Activated CD4-positive, CD25-positive, alpha-beta regulatory T cell treated with anti-CD3 and anti-CD28 coated beads, Interleukin-2, amount 50 U/mL, for 24 hours (primary cell): ENCODE results near the gene GDAP2.
A peak's percentile ranks its signal among the peaks of the same experiment; 100 is the strongest.
"Not testable (repeated sequence)": the region's sequence is repeated elsewhere in the genome, so short reads cannot be mapped to it uniquely, and the experiment has no call there.

ENCODE experiments used
- ATAC-seq, 2 donors: fragments of 150-1000 bp; cut with Tn5 transposase; one replicate each; pipeline ENCODE4 v1.10.0; 2021; ENCODE audit warnings: mild to moderate bottlenecking in 1 of 2, moderate library complexity in 1 of 2

GDAP2 gene, protein sequence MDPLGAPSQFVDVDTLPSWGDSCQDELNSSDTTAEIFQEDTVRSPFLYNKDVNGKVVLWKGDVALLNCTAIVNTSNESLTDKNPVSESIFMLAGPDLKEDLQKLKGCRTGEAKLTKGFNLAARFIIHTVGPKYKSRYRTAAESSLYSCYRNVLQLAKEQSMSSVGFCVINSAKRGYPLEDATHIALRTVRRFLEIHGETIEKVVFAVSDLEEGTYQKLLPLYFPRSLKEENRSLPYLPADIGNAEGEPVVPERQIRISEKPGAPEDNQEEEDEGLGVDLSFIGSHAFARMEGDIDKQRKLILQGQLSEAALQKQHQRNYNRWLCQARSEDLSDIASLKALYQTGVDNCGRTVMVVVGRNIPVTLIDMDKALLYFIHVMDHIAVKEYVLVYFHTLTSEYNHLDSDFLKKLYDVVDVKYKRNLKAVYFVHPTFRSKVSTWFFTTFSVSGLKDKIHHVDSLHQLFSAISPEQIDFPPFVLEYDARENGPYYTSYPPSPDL

DNA sequence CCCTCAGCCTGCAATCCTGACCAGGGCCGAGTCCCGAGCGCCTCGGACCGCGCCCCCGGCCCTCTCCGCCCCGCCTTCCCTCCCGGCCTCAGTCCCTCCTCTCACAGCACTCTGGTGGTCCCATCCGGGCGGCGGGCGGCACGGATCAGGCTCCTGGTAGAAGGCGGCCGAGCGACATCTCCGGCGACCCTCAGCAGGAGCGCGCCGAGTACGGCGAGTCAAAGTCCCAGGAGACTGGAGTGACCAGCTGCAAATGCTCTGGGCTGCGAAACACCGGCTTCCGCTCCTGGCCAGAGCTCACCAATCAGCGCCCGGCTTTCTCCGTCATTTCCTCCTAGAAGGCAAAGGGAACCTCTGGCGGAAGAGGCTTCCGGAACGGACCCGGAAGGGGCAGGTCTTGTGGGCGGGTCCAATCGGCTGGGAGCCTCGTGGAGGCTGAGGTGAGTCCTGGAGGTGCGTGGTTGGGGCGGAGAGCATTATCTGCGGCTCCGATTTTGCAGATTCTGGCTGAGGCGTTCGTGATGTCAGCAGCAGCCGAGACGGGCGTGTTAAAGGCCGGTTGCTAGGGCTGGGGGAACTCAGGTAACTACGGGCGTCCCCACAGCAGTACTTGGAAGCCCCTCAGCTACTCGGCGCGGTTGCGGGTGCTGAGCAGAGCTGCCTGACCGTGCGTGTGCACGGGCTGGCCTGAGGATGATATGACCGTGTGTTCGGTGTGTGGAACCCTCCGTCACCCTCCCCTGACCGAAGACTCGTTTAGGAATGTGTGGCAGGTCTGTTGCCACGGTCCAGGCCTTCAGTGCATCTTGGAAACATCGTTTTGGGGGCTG, at the start of gene GDAP2, which contains the start of gene WDR3:
GDAP2 (minus strand) TSS at position 279 of the 830 bp plus-strand sequence. CDS start 9,264 bp downstream, outside the sequence.
WDR3 (plus strand) TSS at position 397 of the 830 bp plus-strand sequence. CDS start 3,581 bp downstream, outside the sequence.
- ATAC-seq: peak; percentile 98

DNA sequence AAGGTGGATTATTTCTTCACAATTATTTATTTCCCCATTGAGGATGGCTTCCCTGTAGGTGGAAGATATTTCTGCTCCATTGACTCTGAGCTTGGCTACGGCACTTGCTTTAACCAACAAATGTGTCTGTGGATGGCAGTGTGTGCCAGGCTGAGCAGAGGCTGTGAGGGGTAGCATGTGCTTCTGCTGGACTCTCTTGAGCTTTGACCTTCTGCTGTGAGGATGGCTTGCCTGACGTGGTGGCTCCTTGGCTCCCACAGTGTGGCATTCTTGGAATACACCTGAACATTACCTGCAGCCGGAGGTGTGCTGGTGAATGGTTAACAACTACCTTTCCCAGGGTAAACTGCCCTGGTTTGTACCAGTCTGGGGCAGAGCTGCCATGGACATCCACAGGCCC, 47.0 kb upstream of the GDAP2 start:
- ATAC-seq: no peak

DNA sequence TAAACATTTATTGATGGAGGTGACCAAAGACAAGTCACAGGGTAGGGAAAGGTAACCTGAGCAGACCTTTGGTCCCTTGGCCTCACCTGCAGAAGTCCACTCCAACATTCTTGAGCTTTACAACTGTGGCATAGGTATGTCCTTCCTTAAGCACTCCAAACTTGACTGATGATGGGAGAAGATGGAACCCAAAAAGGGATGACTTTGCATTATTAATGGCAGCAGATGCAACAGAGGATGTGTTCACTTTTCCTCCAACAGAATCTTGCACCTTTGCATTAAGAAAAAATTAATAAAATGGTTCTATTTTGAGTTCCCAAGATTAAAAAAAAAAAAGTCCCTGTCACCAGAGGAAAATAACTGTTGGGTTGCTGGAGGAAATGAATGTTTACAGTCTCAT, 42.4 kb upstream of the GDAP2 start:
- no peak for ATAC-seq

DNA sequence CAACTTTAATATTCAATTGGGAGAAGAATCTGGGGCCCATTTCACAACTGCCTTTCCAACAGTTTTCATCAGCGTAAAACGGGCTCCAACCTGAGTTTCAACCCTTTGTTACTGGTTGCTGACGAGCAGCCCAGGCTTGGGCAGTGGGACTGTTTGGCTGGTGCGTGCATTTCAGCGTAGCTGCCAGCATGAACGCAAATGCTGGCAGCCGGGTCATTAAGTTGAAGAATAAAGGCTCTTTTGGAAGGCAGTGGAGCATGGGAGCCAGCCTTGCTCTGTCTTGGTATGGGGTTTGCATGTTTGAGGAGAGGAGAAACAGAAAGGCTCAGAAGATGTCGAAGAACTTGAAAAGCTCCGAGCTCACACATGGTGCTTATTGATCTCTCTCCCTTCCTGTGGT, 40.8 kb upstream of the GDAP2 start:
- no peak for ATAC-seq

DNA sequence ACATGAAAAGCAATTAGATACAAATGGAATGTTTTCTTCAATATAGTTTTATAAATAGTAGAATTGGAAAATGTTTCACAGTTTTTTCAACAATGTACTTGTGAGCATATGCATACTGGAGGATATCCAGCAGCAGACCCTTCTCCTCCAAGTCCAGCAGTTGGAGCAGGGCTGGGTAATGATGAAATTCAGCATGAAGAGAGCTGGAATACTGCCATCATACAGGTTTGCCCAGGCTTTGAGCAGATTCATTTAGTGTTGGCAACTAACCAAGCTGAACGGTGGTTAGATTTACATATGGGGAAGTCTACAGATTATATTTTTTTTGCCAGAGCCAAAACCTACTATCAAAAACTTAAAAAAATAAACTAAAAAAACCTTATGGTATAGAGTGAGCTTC, 38.5 kb upstream of the GDAP2 start:
- no peak for ATAC-seq

DNA sequence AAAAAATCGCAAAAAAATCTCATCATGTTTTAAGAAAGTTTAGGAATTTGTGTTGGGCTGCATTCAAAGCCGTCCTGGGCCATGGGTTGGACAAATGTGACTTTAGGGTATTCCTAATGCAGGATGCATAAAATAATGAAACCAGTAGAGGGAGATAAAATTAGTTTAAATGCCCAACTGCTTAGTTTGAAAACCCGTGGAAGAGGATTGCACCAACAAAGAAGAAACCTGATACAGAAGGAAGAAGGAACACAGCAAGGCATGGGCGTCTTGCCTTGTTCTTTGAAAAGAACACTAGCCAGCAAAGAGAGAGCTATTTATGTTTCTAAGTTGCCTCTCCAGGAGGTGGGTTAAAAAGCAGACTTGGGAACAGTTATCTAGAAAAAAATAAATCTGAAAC, 38.1 kb upstream of the GDAP2 start:
- ATAC-seq: no peak

DNA sequence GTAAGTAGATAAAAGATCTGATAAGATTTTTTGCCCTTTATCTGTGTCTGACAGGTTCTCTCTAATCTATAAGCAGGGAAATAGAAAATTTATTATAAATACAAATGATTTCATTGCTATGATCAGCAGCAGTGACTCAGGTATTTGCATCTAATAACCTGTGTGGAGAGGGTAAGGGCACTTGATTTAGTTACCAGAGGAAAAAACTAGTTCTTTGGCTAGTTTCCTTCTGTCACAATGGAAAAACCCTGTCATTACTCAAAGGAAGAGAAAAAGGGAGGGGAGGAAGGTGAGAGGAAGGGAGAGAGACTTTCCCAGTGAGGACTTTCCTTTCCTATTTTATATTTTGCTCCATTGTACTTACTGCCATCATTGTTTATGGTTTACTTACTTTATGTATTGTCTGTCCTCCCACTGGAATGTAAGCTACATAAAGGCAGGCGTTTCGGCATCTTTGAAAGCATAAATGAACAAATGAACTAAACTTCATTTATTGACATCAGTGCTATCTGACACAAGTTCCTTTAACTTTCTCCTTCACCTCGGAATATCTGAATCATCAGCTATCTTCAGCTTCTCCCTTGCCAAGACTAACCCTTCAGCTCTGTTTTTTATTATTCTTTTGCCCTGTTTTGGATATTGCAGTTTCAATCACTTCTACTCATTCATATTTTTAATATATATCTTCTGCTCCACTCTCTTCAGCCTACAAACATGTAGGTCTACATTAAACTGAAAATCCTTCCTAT, 35.0 kb upstream of the GDAP2 start:
- peak; percentile 43 to 46 for ATAC-seq

DNA sequence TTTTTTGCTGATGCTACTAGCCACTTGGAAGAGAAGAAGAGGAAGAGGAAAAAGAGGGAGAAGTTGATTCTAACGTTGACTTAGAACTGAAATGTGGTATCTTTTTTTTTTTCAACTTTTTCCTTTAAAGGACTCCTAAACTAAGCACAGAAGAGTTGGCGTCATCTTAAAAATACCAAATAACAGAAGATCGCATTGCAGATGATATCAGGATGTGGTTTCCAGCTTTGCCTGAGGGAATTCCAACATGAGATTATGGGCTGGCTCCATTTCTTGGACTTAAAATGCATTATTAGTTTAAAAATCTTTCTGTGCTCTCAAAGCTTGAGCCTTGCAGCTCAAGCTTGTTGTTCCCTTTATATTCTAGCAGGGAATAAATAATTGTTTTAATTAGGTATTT, 29.9 kb upstream of the GDAP2 start:
- no peak for ATAC-seq

DNA sequence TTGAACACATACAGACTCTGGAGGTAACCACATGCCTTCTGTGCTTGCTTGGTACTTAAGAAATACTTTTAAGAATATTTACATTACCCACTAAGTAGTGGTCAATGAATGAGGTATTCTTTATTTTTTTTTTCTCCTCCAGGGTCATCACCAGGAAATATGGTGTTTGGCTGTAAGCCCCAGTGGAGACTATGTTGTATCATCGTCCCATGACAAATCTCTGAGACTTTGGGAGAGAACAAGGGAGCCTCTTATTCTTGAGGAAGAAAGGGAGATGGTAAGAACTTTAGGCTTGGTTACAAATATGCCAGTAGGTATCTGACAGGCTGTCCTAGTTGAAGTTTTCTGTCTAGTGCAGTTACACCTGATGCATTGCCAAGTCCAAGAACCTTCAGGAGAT, 23.0 kb upstream of the GDAP2 start:
- no peak for ATAC-seq

DNA sequence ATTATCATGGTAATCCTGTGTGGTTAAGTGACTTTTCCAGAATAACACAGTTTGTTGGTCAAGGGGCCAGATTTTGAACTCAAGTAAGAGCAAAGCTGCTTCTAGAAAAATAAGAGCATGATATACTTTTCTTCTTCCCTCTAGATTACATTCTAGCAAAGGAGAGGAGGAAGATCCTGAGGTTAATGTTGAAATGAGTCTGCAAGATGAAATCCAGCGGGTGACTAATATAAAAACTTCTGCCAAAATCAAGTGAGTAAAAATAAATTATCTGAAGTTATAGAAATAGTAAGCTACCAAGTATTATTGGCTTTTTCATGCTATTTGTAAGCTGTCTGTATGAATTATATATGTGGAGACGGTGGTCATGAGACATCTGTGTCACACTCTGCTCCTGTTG, 12.9 kb upstream of the GDAP2 start:
- ATAC-seq: no peak

DNA sequence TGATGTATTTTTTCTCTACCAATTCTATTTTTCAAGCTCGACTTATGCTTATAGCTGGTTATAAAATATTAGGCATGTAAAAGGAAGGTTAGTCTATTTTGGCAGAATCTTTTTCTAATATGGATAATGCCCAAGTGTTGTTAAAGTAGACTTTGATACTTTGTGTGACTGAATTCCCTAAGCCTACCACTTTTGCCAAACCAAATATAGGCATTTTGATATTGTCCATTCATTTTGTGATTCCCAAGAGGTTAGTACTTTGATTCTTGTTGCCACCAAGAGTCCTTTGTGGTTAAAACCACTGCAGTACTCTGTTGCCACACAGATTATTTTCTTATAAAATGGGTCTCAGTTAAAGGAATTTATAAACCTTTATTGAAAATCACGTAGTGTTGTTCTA, 4.3 kb upstream of the GDAP2 start:
- ATAC-seq: no peak

DNA sequence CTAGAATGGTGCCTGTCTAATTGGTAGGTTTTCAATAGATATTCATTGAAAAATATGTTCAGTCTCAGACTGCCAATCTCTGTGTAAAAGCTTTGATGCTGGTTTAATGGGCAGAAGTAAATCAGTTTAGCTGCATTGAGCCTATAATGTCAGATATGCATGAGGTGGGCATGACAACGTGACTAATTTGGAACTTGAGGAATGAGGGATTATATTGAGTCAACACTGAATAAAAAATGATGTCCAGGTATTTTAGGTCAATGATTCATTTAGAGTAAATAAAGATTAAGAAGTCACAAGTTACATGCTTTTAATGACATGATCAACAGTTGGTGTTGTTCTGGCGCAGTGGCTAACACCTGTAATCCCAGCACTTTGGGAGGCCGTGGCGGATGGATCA, 3.2 kb upstream of the GDAP2 start:
- ATAC-seq: no peak

DNA sequence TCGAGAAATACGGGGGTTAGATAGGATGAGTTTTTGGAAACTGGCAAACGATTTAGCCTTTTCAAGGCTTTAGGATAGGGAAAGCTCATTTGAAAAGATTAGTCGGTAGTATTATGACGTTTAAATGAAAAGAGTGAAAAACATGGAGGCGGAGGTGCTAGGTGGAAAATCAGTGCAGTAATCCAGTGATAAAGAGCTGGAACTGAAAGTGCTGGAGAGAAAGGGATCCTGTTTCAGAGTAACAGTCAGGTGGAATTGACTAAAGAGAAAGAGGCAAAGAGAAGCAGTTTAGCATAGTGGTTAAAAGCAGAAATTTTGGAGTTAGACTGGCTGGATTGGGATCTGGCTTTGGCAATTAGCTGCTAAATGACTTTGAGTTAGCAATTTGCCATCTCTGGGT, 1.1 kb upstream of the GDAP2 start:
- no peak for ATAC-seq

DNA sequence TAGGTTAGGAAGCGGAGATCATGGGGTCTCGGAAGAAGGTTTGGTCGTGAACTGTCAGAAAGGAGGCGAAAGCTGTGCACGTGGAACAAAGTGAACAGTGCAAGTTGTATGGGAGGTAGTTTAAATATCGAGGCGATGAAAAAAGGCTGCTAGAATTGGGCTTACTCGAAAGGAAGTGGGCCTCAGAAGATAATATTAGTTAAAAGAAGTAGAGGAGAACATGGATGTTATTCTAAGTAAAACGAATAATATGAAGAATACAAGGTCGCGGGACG, 689 bp upstream of the GDAP2 start:
- ATAC-seq: no peak

DNA sequence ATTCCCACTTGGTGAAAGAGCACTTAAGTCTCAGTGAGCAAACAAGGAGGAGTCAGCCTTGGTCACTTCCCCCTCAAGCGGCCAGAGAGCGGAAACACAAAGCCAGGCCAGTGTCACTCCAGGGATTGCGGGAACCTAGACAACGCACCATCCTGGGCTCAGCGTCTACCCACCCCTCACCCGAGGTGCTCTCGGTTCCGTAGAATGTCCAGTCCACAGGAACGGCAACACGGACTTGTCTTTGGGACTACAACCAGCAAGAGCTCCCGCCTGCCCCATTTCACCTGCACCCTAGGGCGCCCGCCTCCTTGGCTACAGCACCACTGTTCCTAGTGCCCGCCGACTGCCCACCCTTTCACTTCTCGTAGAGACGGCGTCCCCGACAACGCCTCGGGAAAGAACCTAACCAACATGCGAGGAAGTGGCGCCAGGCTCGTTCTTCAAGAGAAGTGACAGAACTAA, 509 bp downstream of the GDAP2 start:
- ATAC-seq: peak; percentile 18 to 28

DNA sequence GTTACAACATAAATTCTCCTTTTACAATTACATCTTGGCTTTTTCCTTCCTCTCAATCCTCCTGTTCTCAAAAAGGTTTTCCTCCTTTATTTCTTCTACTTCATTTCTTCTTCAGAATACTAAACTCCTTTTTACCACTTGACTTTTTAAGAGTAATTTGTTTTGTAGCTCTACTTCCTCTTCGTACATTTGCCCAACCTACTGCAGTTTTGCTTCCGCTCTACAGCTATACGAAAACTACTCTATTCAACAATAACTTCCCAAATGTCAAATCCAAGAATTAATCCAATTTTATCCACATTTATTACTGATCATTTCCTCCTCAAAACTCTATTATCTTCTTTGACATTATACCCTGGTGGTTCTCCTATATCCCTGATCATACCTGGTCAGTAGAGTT, 3.4 kb downstream of the GDAP2 start:
- ATAC-seq: no peak

DNA sequence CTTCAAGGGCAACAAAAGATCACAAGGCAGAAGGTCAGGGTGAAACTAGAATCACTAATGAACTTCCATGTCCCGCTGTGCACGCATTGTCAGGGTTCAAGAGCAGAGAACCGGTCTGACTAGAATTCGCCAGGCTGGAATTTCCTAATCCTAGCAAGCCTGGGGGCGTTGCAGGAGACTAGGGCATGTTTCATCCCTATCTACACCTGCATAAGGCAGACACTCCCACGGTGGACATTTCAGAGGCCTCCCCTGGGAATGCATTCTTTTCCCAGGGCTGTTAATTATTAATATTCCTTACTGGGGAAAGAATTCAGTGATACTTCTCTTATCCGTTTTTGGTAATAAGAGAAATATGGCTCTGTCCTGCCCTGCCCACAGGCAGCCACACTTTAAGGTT, 6.7 kb downstream of the GDAP2 start:
- not testable (repeated sequence) for ATAC-seq

DNA sequence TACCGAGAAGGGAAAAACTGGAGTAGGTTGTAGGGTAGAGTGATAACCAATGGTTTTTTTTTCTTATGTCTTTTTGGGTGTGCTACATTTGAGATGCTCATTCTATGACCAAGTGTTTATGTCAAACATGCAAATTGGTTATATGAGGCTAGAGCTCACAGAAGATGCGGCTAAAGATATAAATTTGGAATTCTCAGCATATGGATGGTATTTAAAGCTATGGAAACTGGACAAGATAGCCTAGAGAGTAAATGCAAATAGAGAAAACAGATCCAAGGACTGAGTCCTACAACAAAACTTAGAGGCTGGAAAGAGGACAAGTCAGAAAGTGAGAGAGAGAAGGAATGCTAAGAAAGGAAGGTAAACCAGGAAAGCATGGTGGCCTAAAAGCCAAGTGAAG, 7.4 kb downstream of the GDAP2 start:
- no peak for ATAC-seq

DNA sequence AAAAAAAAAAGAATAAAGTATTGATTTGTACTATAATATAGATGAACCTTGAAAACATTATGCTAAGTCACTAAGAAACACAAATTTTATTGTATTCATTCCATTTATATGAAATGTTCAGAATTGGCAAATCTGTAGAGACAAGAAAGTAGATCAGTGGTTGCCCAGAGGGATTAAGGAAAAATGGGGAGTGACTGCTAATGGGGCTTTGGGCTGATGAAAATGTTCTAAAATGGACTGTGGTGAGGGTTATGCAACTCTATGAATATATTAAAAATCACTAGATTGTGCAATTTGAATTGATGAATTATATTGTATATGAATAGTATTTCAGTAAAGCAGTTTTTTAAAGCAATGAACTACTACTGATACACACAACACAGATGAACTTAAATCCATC, 10.0 kb downstream of the GDAP2 start:
- no peak for ATAC-seq

DNA sequence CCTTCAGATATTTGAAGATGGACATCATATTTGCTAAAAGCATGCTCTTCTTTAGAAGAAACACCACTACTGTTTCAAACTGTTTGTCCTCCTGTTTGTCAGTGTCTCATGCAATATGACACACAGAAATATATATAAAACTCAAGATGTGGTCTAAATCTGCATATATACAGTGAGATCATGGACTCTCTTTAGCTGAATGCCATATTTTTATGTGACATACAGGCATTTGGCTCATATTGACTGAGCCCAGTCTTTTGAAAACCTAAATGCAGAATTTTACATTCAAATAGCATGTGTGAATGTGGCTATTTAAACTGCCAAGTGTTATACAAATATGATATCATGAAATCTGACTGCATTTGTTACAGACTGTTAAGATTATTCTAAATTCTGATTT, 18.4 kb downstream of the GDAP2 start:
- no peak for ATAC-seq

DNA sequence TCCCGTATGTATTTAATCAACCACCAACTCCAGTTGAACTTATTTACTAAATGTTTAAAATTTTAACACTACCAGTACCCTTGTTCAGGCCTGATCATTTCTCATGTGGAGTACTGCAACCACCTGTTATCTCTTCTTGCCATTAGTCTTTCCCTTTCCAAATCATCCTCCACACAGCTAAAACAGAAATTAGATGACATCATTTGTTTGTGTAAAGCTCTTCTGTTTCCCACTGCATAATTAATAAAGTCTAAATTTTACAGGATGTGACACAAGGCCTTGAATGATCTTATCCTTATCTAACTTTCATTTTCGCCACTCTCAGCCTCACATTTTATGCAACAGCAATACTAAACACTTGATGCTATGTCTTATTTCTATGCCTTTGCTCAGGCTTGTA, 24.4 kb downstream of the GDAP2 start:
- peak in 1 of 2 donors; percentile 49 for ATAC-seq

DNA sequence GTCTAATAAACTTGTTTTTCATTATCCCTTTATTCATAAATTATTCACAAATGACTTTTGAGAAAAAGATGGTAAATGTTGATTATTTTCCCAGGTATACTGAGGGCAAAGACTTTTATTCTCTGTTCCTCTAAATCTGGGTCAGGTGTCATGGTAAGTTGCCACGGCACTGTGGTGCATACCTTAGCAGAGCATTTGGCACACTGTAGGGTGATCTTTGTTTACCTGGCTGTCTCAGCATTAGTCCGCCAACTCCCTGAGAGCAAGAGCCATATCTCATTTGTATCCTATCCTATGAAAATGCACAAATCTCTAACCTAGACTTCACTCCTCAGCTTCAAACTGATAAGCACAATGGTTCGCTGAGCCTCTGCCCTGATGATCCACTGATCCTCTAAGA, 24.9 kb downstream of the GDAP2 start:
- ATAC-seq: no peak

DNA sequence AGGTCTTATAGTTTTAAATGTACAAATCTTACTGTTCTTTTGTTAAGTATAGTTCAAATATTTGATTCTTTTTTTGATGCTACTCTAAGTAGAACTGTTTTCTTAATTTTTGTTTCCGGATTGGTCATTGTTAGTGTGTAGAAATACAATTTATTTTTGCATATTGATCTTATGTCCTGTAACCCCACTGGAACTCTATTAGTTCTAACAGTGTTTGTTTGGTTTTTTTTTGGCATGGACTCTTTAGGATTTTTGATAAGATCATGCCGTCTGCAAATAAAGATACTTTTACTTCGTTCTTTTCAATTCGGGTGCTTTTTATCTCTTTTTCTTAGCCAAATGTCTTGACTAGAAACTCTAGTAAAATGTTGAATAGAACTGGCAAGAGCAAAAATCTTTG, 26.5 kb downstream of the GDAP2 start:
- ATAC-seq: no peak
